OCI-LY7 (cell line): ENCODE data around the gene ZMIZ2.

ENCODE experiments used
- CTCF ChIP-seq: fragments of 200-600 bp; sonication (generic); conservative IDR thresholded peaks from 2 replicates; pipeline ENCODE4 v1.5.1; 2014; ENCODE audit warnings: mild to moderate bottlenecking, antibody characterized with exemption, low read length, moderate library complexity, mixed read lengths
- EZH2phosphoT487 ChIP-seq: fragments of 200-600 bp; sonication (generic); IDR thresholded peaks from 2 replicates; pipeline ENCODE4 v1.6.1; 2018; ENCODE audit warnings: low read depth, borderline replicate concordance, mild to moderate bottlenecking, mixed run types, antibody characterized with exemption, low read length, moderate library complexity, mixed read lengths

- TF ChIP-seq CTCF (no peak), EZH2phosphoT487 (no peak)
Observed at GRCh38 chr7:44749992-44750391, 1.3 kb downstream of the ZMIZ2 start.
